ENCODE results near the gene MCC.

DNA sequence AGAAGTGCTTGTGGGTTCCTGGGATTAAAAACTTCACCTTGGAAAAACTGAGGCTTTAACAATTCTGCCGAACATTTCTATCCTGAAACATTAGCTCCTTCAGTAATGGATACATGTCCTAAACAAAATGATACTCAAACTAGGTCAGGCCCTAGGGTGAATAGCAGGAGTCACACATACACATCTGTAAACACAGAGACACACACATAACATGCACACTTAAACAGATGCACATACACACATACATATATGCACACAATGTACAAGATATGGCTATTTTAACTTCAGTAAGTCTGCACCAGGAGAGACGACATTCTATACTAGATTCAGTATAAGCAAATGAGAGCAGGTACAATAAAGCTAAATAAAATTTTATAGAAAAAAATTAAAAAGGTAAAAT lies 387.3 kb downstream of the MCC start:
- no peak for TF ChIP-seq CTCF (IDR thresholded peaks at IDR 0.05)
- no peak for TF ChIP-seq ZFX (IDR thresholded peaks at IDR 0.05; ENCODE audit: borderline replicate concordance)
